NAMALWA (cell line): ENCODE results near the gene S1PR5.
A peak's percentile ranks its signal among the peaks of the same experiment; 100 is the strongest.
"Not testable (repeated sequence)": the region's sequence is repeated elsewhere in the genome, so short reads cannot be mapped to it uniquely, and the experiment has no call there.

Source experiments
- DNase-seq: peaks from one replicate; pipeline ENCODE4 v3.0.0-alpha.2; 2015; ENCODE audit warnings: low spot score

S1PR5 gene

GRCh38 chr19:10544753-10545251 is 27.6 kb upstream of the S1PR5 start:
- DNase-seq = no peak

DNA sequence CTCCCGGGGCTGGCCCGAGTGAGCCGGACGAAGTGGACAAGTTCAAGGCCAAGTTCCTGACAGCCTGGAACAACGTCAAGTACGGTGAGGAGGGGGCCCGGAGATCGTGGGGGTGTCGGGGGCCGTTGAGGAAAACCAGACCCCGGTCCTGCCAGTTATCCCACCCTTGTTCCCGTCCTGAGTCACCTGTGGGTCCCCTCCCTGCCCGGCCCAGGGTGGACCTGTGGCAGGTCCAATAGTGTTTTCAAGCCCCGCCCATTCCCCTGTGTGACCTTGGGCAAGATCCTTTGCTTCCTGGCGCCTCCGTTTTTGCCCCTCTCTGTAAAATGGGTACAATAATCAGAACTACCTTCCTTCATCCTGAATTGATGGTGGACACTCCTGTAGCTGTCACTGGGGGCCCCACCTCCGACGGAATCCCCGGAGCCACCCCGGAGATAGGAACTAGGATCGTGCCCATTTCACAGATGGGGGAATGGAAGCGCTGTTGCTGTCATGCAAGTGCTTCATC is 27.1 kb upstream of the S1PR5 start:
- no peak for DNase-seq

- peak; percentile 87 for DNase-seq
Observed at GRCh38 chr19:10543420-10544241, 26.4 kb upstream of the S1PR5 start, which contains the start of gene ATG4D. TSS of gene ATG4D (plus strand) at chr19:10543904. CDS start at chr19:10544091, 187 bp downstream.

DNA sequence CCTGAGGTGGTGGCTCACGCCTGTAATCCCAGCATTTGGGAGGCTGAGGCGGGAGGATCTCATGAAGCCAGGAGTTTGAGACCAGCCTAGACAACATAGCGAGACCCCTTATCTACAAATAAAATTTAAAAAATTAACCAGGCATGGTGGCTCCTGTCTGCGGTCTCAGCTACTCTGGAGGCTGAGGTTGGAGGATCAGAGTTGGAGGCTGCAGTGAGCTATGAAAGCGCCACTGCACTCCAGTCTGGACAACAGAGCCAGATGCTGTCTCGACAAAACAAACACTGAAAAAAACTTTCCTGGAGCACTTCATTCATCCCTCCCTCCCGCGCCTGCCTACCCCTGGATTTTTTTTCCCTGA is 25.8 kb upstream of the S1PR5 start:
- no peak for DNase-seq

- DNase-seq = not testable (repeated sequence)
Observed at GRCh38 chr19:10539016-10539415, 21.8 kb upstream of the S1PR5 start.

DNA sequence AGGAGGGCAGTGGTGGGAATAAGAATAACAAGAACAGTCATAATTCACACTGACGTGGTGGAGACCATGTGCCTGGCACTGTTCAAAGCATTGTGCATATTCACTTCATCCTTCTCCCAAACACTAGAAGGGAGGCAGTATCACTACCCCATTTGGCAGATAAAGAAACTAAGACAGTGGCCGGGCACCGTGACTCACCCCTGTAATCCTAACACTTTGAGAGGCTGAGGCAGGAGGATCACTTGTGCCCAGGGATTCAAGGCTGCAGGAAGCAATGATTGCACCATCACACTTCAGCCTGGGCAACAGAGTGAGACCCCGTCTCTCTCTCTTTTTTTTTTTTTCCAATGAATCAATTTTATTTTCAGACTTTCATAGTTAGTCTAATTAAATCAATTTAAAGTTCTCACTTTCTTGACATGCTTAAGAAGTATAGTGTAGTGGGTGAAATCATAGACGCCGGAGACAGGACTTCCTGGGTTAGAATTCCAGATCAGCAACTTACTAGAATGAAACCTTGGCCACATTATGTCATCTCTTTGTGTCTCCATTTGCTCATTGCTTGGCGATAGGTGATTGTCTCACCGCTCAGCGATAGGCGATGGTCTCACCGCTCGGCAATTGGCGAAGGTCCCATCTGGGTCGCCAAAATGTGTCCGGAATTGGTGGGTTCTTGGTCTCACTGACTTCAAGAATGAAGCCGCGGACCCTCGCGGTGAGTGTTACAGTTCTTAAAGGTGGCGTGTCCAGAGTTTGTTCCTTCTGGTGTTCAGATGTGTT is 21.1 kb upstream of the S1PR5 start:
- no peak for DNase-seq

DNA sequence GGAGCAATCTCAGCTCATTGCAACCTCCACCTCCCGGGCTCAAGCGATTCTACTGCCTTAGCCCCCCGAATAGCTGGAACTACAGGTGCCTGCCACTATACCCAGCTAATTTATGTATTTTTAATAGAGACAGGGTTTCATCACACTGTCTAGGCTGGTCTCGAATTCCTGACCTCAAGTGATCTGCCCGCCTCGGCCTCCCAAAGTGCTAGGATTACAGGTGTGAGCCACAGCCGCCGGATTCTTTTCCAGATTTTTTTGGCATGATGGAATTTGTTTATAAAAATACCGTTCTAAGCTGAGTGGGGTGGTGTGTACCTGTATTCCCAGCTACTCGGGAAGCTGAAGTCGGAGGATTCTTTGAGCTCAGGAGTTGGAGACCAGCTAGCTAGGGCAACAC is 20.4 kb upstream of the S1PR5 start:
- no peak for DNase-seq

DNA sequence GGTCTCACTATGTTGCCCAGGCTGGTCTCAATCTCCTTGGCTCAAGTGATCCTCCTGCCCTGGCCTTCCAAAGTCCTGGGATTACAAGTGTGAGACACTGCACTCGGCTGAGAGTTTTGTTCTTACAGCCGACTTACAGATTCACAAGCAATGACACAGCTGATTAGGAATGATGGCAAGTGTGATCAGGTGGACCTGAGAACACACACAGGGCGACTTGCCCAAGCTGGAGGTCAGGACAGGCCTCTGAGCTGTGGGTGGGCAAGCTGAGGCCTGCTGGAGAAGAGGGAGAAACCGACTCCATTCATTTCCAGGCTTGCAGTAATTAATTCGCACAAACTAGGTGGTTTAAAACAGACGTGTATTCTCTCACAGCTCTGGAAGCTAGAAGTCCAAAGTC is 18.4 kb upstream of the S1PR5 start:
- DNase-seq = no peak

- no peak for DNase-seq
Observed at GRCh38 chr19:10533646-10534386, 16.6 kb upstream of the S1PR5 start.

DNA sequence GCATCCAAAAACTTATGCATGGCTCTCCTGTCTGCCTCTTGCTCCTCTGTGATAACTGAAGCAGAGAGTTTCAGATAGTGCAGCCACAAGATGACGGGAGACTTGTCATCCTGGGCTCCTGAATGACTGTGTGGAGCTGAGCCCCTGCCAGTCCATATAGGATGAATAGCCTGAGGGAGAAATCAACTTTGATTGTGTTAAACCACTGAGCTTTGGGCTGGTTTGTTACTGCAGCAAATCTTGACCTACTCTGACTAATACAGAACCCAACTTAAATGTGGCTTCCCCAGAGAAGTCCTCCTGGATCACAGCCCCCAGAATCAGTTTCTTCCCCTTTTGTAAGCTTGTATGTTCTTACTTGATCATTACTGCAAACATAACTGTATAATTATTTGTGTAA is 15.2 kb upstream of the S1PR5 start:
- no peak for DNase-seq

GRCh38 chr19:10526887-10527286 is 9.6 kb upstream of the S1PR5 start:
- DNase-seq = not testable (repeated sequence)

- DNase-seq = no peak
Observed at GRCh38 chr19:10525636-10526035, 8.4 kb upstream of the S1PR5 start.

- DNase-seq = no peak
Observed at GRCh38 chr19:10523135-10523636, 5.9 kb upstream of the S1PR5 start.

DNA sequence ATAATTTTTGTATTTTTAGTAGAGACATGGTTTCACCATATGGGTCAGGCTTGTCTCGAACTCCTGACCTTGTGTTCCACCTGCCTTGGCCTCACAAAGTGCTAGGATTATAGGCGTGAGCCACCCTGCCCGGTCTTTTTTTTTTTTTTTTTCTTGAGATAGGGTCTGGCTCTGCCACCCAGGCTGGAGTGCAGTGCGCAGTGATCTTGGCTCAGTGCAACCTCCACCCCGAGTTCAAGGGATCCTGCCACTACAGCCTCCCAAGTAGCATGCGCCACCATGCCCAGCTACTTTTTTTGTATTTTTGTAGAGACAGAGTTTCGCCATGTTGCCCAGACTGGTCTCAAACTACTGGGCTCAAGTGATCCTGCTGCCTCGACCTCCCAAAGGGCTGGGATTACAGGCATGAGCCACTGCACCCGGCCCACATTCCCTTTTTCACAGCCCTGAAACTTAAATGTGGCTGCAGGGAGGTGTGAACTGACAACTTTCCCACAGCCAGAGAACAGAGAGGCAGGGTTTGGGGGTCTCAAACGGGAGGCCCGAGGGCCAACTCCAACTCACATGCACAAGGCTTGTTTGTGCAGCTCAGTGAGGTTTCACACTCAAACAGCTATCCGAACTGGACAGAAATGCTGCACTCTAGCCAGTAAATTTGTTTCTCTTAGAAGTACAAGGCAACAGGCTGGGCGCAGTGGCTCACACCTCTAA is 4.4 kb upstream of the S1PR5 start:
- DNase-seq = no peak

DNA sequence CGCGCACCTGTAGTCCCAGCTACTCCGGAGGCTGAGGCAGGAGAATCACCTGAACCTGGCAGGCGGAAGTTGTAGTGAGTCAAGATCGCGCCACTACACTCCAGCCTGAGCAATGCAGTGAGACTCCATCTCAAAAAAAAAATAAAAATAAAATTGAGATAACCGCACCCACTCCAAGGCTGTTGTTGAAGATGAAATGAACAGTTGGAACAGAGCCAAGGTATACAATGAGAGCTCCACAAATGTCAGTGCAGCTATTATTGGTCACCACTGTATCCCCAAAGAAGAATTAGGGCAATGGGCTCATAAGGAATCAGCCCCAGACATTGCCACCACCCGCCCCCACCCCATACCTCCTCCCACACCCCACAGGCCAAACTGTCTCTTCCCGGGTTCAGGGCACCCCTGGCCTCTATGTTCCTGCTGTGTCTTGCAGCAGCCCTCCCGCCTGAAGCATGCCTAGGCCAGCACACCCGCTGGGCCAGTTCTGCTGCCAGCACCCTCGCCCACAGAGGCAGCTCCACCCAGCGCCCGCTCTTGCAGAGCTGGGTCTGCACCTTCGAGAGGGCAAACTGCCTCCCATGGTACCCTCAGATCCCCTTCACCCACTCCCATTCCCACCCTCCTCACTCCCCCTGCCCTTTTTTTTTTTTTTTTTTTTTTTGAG is 3.5 kb upstream of the S1PR5 start:
- no peak for DNase-seq

DNA sequence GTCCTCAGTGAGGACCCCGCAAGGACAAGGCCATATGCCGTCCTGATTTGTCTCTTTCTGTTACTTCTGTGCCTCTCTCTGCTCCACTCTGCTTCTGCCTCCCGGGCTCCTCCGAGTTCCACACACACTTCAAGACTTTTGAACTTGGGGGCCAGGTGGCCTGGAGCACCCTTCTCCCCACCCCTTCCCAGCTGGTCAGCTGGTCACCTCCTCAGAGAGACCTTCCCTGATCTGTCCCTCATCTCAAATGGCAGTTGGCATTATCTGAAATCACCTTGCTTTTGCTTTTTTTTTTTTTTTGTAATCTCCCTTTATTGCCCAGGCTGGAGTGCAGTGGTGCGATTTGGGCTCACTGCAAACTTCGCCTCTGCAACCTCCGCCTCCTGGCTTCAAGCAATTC is 2.2 kb upstream of the S1PR5 start:
- no peak for DNase-seq

DNA sequence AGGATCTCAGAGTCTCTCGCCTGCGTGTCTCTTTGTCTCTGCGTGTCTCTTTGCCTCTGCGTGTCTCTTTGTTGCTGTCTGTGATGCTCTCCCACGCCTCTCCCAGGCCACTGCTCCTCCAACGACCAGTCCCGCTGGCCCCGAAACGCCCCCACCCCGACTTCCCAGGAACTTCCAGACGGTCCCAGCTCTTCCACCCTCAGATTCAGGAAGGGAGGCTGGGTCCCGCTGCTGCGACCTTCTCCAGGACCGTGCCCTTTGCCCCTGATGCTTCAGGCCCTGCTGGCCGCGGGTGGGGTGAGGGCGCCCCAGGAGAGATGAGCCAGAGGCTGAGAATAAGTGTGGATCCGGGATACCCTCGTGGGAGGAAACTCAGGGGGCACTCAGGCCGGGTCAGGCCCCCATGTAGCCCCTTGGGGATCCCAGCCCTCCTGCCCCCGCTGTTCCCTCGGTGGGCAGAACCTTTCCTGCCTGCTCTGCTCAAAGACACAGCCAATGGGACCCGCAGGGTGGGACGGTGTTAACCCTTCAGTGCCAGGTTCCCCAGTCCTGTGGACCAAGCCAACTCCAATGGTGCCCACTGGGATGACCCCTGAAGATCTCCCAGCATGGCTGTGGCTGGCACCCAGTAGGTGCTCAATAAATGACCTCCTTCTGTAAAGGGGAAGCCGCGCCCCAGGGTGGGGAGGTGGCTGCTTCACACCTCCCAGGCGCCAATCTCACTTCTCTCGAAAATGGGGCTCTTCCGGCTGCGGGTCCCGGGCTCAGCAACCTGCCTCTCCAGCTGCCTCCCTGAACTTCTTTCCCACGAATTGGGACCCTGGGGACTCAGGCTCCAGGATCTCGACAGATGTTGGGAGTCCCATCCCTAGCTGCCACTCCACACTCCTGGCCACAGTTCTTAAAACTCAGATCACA is 1.5 kb upstream of the S1PR5 start:
- DNase-seq = no peak

GRCh38 chr19:10517760-10518443 is 655 bp upstream of the S1PR5 start:
- no peak for DNase-seq

DNA sequence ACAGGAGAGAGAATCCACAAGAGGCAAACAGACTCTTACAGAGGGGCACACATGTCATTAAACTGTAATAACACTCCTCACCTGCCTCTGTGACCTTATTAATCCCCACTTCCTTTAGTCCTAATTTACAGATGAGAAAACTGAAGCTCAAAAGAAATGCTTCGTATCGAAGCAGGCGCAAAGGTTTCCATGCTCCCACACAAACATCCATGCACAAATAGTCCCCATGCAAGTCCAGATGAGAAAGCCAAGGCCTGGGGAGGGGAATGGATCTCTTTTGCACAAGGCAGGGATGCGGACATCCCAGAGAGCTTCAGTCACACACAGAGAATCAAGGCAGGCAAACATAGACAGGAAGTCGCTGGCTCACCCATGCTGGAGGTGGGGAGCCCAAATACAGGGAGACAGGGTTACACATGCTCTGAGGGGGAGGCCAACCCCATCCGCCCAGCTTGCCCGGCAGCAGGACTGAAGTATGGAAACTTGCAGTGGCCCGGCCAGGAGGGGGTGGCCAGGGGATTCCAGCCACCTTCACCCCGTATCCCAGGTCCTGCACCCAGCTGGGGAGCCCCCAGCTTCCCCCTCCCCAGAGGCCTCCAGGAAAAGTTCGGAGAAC is 468 bp downstream of the S1PR5 start:
- no peak for DNase-seq
